BLaER1 (cell line): ENCODE measurements around the gene NDUFV2.

Source experiments
- H3K27ac ChIP-seq: shearing (Covaris generic); formaldehyde crosslinking; 2 replicates; pipeline ENCODE4 v1.8.1; 2022
- H3K27me3 ChIP-seq: shearing (Covaris generic); formaldehyde crosslinking; 2 replicates; pipeline ENCODE4 v1.8.1; 2022
- H3K36me3 ChIP-seq: shearing (Covaris generic); formaldehyde crosslinking; 2 replicates; pipeline ENCODE4 v1.8.1; 2022
- H3K4me1 ChIP-seq: shearing (Covaris generic); formaldehyde crosslinking; 2 replicates; pipeline ENCODE4 v1.8.1; 2022
- H3K4me2 ChIP-seq: shearing (Covaris generic); formaldehyde crosslinking; 2 replicates; pipeline ENCODE4 v1.8.1; 2022
- H3K4me3 ChIP-seq: shearing (Covaris generic); formaldehyde crosslinking; 2 replicates; pipeline ENCODE4 v1.8.1; 2022
- H3K9ac ChIP-seq: shearing (Covaris generic); formaldehyde crosslinking; 2 replicates; pipeline ENCODE4 v1.8.1; 2022
- H3K9me3 ChIP-seq: shearing (Covaris generic); formaldehyde crosslinking; 2 replicates; pipeline ENCODE4 v1.8.1; 2022
- H4K20me1 ChIP-seq: shearing (Covaris generic); formaldehyde crosslinking; 2 replicates; pipeline ENCODE4 v1.8.1; 2022
- Cebpa-rat ChIP-seq: shearing (Covaris generic); IDR thresholded peaks from 2 replicates; pipeline ENCODE4 v1.8.1; 2022

The NDUFV2 gene

DNA sequence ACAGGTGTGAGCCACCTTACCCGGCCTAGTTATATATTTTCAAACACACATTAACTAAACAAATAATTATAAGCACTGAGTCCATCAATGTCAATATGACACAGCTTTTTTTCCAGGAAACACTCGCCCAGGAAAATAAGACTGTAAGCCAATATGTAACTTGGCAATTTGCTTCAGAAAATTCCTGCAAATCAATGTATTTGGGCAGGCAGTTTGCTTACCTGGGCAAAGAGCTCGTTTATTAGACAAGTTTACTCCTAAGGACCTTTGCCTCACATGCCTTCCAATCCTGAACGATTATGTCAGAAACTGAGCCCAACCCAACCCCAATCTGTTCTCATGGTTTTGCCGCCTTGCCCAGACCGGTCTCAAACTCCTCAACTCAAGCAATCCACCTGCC, 34.7 kb upstream of the NDUFV2 start:
- Histone ChIP-seq H3K36me3 (no peaks in the 10 kb centered on the region), H3K27me3 (no peaks in the 10 kb centered on the region), H3K4me2 (peak overlapping the region; percentile 70; the same call in 1 of the 2 replicates), H3K27ac (peak overlapping the region; percentile 53; the same call in 1 of the 2 replicates), H3K4me1 (peaks cover 58% of the 10 kb centered on the region), H3K4me3 (no peak overlapping the region), H4K20me1 (no peaks in the 10 kb centered on the region), H3K9me3 (no peaks in the 10 kb centered on the region), H3K9ac (no peak overlapping the region)
- no peak for TF ChIP-seq Cebpa-rat

- peak overlapping the region; percentile 79 for H3K27ac ChIP-seq
- no peak overlapping the region for H3K4me3 ChIP-seq
- no peak overlapping the region for H3K9ac ChIP-seq
- H3K27me3 ChIP-seq = no peaks in the 10 kb centered on the region
- no peaks in the 10 kb centered on the region for H3K9me3 ChIP-seq
- H3K4me1 ChIP-seq = peaks cover 63% of the 10 kb centered on the region
- H3K36me3 ChIP-seq = no peaks in the 10 kb centered on the region
- H3K4me2 ChIP-seq = peak overlapping the region; percentile 70
- H4K20me1 ChIP-seq = no peaks in the 10 kb centered on the region
- no peak for TF ChIP-seq Cebpa-rat
These were observed 34.2 kb upstream of the NDUFV2 start for GRCh38 chr18:9068346-9068745.

DNA sequence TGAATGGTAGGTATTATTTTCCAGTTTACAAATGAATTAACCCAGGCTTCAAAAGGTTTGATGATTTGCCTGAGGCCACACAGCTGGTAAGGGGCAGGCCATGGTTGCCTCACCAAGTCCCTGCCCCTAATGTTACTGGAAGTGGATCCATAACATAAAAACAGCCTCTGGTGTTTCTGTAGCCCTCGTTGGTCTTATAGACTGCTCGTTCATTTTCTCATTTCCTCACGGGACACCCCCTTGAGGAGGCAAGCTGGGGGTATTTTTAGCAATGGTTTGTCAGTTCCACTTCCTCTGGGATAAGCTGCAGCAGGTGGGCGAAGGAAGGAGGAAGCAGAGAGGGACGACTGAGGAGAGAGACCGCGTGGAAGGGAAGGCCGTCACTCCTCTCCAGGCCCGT, 32.9 kb upstream of the NDUFV2 start:
- H4K20me1 ChIP-seq = no peaks in the 10 kb centered on the region
- peak overlapping the region; percentile 2; the same call in 1 of the 2 replicates for H3K4me3 ChIP-seq
- H3K4me2 ChIP-seq = peak overlapping the region; percentile 70
- TF ChIP-seq Cebpa-rat = no peak
- H3K27ac ChIP-seq = peak overlapping the region; percentile 79
- H3K9ac ChIP-seq = peak overlapping the region; percentile 66
- H3K4me1 ChIP-seq = peaks cover 64% of the 10 kb centered on the region
- no peaks in the 10 kb centered on the region for H3K36me3 ChIP-seq
- H3K9me3 ChIP-seq = no peaks in the 10 kb centered on the region
- H3K27me3 ChIP-seq = no peaks in the 10 kb centered on the region

GRCh38 chr18:9070212-9070611, 32.3 kb upstream of the NDUFV2 start:
- Histone ChIP-seq H3K27me3 (no peaks in the 10 kb centered on the region), H3K36me3 (no peaks in the 10 kb centered on the region), H3K4me3 (no peak overlapping the region), H3K27ac (peak overlapping the region; percentile 79), H4K20me1 (no peaks in the 10 kb centered on the region), H3K4me1 (peaks cover 59% of the 10 kb centered on the region), H3K9ac (peak overlapping the region; percentile 66; the same call in 1 of the 2 replicates), H3K9me3 (no peaks in the 10 kb centered on the region), H3K4me2 (peak overlapping the region; percentile 70)
- no peak for TF ChIP-seq Cebpa-rat

DNA sequence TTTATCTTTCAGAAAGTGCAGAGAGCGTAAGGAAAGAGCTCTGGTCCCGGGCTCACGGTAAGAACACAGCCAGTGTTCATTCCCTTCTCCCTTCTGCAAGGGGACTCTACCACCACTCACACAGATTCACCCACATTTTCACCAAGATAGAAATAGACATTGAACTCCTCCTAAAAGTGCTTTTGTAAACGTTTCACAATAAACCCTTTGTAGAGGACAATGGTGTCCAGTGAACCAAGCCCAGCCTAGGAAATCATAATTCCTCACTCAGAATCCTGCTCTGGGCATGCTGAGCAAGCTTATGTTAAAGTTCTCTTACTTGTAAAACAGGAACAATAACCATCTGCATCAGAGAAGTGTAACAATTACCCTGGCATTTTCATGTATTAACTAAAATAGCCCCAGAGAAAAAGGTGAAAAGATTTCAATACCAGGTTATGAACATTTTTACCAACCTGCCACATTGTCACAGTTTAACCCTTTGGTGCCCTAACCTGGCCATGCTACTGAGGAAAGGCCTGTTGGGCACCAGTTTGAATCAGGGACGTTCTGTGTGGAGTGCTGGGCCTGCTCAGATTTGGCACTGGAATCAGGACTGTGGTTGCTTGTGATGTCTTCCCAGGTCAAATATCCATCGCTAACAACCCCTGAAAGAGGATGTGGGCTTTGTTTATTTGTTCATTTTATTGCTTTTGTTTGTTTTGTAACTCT, 22.5 kb upstream of the NDUFV2 start:
- no peak for TF ChIP-seq Cebpa-rat

DNA sequence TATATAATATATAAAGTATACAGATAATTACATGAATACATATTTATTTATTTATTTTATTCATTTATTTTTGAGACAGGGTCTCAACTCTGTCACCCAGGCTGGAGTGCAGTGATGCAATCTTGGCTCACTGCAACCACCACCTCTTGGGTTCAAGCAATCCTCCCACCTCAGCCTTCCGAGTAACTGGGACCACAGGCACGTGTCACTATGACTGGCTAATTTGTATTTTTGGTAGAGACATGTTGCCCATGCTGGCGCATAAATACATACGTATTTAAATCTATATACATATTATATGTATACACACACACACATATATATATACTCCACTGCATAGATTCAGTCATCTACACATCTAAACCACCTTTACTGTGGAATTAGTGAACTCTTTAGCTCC, 20.6 kb upstream of the NDUFV2 start:
- Histone ChIP-seq H3K36me3 (no peaks in the 10 kb centered on the region), H3K27ac (no peak overlapping the region), H4K20me1 (no peaks in the 10 kb centered on the region), H3K9me3 (no peaks in the 10 kb centered on the region), H3K27me3 (no peaks in the 10 kb centered on the region), H3K4me3 (no peak overlapping the region), H3K4me1 (no peaks in the 10 kb centered on the region), H3K9ac (no peak overlapping the region), H3K4me2 (no peak overlapping the region)
- TF ChIP-seq Cebpa-rat = no peak

More for the DNA sequence above, 22.5 kb upstream of the NDUFV2 start:
- H3K4me2 ChIP-seq = no peak overlapping the region
- no peaks in the 10 kb centered on the region for H3K27me3 ChIP-seq
- no peaks in the 10 kb centered on the region for H3K36me3 ChIP-seq
- no peak overlapping the region for H3K4me3 ChIP-seq
- no peaks in the 10 kb centered on the region for H3K9me3 ChIP-seq
- H4K20me1 ChIP-seq = no peaks in the 10 kb centered on the region
- H3K27ac ChIP-seq = no peak overlapping the region
- no peaks in the 10 kb centered on the region for H3K4me1 ChIP-seq
- H3K9ac ChIP-seq = no peak overlapping the region

DNA sequence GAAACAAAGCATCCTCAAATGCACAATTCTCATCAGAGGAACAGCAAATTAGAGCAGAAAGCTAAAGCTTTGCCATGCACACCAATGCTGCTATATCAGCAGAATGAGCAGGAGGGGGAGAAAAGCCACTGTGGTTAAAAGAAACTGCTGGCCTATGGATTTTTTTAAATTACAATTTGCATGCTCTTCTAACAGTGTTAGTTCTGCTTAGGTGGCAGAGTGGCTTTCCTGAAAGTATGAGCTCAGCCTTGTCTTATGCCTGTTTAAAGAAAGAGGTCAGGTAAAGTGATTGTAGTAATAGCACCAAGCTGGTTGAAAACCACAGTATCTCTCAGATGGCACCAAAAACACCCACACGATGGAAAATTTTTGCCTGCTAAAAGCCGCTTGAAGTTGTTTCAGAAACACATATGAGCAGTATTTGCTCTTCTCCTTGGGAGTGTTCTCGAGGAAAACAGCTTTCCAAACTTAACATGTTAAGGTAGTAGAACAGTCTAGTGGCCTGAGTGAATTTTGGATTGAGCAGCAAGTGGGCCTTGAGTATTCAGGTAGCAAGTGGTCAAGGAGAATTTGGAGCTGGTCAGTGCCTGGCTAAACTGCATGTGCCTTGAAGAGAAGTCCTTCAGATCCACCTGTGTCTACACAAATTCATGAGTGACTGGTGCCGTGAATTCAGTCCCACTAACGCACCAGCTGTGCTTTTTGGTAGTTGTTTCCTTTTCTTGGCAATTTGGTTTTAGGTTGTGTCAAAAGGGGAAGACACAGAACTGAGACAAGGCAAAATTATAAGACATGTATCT, 19.6 kb upstream of the NDUFV2 start:
- no peaks in the 10 kb centered on the region for H4K20me1 ChIP-seq

DNA sequence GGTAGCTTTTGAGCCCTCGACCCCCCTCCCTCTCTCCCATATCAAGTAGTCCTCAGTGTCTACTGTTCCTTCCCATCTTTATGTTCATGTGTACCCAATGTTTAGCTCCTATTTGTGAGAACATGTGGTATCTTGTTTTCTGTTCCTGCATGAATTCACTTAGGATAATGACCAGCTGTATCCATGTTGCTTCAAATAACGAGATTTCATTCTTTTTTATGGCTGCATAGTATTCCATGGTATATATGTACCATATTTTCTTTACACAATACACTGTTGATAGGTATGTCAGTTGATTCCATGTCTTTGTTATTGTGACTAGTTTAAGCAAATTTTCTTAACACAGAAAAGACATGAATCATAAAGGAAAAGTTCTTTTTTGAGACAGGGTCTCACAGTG, 16.5 kb upstream of the NDUFV2 start:
- H3K9me3 ChIP-seq = no peaks in the 10 kb centered on the region
- no peak overlapping the region for H3K4me2 ChIP-seq
- H3K4me3 ChIP-seq = no peak overlapping the region
- no peaks in the 10 kb centered on the region for H3K4me1 ChIP-seq
- no peaks in the 10 kb centered on the region for H3K27me3 ChIP-seq
- no peaks in the 10 kb centered on the region for H4K20me1 ChIP-seq
- H3K27ac ChIP-seq = no peak overlapping the region
- no peak overlapping the region for H3K9ac ChIP-seq
- H3K36me3 ChIP-seq = no peaks in the 10 kb centered on the region
- no peak for TF ChIP-seq Cebpa-rat

More for the DNA sequence above, 19.6 kb upstream of the NDUFV2 start:
- no peak for TF ChIP-seq Cebpa-rat
- Histone ChIP-seq H3K27me3 (no peaks in the 10 kb centered on the region), H3K36me3 (no peaks in the 10 kb centered on the region), H3K4me2 (no peak overlapping the region), H3K4me3 (no peak overlapping the region), H3K27ac (no peak overlapping the region), H3K9me3 (no peaks in the 10 kb centered on the region), H3K4me1 (no peaks in the 10 kb centered on the region), H3K9ac (no peak overlapping the region)

DNA sequence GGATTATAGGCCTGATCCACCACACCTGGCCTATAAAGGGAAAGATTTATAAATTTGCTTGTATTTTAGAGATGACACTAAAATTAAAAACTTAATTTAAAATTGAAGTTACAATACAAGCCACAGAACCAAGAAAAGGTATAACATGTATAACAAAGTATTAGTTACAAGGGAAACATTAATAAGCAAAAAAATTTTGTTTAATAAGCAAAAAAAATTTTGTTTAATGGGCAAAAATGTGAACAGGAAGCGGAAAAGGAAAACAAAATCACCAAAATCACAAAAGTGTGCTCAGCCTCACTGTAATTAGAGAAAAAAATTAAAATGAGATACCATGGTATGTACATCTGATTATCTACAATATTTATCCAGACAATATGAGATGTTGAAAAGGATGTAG, 15.9 kb upstream of the NDUFV2 start:
- Histone ChIP-seq H3K4me2 (no peak overlapping the region), H3K4me1 (no peaks in the 10 kb centered on the region), H3K9ac (no peak overlapping the region), H3K36me3 (no peaks in the 10 kb centered on the region), H3K27me3 (no peaks in the 10 kb centered on the region), H3K4me3 (no peak overlapping the region), H3K27ac (no peak overlapping the region), H3K9me3 (no peaks in the 10 kb centered on the region), H4K20me1 (no peaks in the 10 kb centered on the region)
- no peak for TF ChIP-seq Cebpa-rat

DNA sequence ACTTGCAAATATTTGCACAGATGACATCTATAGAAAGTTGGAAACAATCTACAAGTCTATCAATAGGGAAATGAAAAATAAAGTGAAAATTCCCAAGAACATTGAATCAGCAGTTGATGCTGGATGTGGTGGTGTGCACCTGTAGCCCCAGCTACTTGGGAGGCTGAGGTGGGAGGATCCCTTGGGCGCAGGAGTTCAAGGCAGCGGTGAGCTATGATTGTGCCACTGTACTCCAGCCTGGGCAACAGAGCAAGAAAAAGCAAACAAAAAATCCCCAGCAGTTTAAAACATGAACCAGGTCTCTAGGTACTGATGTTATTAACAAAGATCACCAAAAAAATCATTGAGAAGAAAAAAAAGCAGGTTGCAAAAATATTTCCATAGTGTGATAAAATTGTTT, 15.4 kb upstream of the NDUFV2 start:
- Histone ChIP-seq H4K20me1 (no peaks in the 10 kb centered on the region), H3K4me2 (no peak overlapping the region), H3K9me3 (no peaks in the 10 kb centered on the region), H3K4me1 (no peaks in the 10 kb centered on the region), H3K36me3 (no peaks in the 10 kb centered on the region), H3K27me3 (no peaks in the 10 kb centered on the region), H3K4me3 (no peak overlapping the region), H3K9ac (no peak overlapping the region), H3K27ac (no peak overlapping the region)
- no peak for TF ChIP-seq Cebpa-rat
